Stimulated activated memory B cell treated with anti-CD40 and anti-IgM and Interleukin-4, amounts not matched to agents 10 μg/mL and 1 μg/mL and 100 μg/mL, for 72 hours (primary cell): ENCODE measurements around the gene C1orf50.
"Not testable (repeated sequence)": the region's sequence is repeated elsewhere in the genome, so short reads cannot be mapped to it uniquely, and the experiment has no call there.

Experiments used
- ATAC-seq: fragments of 150-1000 bp; cut with Tn5 transposase; 2 replicates; pipeline ENCODE4 v1.10.0; 2021
- H3K27ac Mint-ChIP-seq: one replicate; pipeline ENCODE4 v1.8.0; 2022; ENCODE audit warnings: mild to moderate bottlenecking, mixed read lengths
- H3K27me3 Mint-ChIP-seq: one replicate; pipeline ENCODE4 v1.8.0; 2022; ENCODE audit warnings: mixed read lengths
- H3K36me3 Mint-ChIP-seq: one replicate; pipeline ENCODE4 v1.8.0; 2022; ENCODE audit warnings: mixed read lengths
- H3K4me1 Mint-ChIP-seq: one replicate; pipeline ENCODE4 v1.8.0; 2022; ENCODE audit warnings: mixed read lengths
- H3K4me3 Mint-ChIP-seq: one replicate; pipeline ENCODE4 v1.8.0; 2022; ENCODE audit warnings: mild to moderate bottlenecking, moderate library complexity, mixed read lengths
- H3K9me3 Mint-ChIP-seq: one replicate; pipeline ENCODE4 v1.8.0; 2022; ENCODE audit warnings: mixed read lengths

The C1orf50 gene

GRCh38 chr1:42766741-42767509 lies at the start of gene C1orf50, which contains the start of gene P3H1:
TSS of gene C1orf50 (plus strand) at chr1:42767249. CDS start at chr1:42767312, 63 bp downstream.
TSS of gene P3H1 (minus strand) at chr1:42767028. CDS start at chr1:42766971, 57 bp downstream.
- Mint-ChIP-seq H3K4me3 (no peak within 1 kb of the TSS), H3K27me3 (no peaks in the 10 kb centered on the region), H3K27ac (no peak within 1 kb of the TSS), H3K4me1 (peaks cover 35% of the 10 kb centered on the region), H3K36me3 (peaks cover 20% of the 10 kb centered on the region), H3K9me3 (no peaks in the 10 kb centered on the region)
- ATAC-seq, result peak; percentile 97

GRCh38 chr1:42720868-42721267 lies 46.2 kb upstream of the C1orf50 start:
- Mint-ChIP-seq H3K4me1 (no peaks in the 10 kb centered on the region), H3K4me3 (no peak overlapping the region), H3K9me3 (no peaks in the 10 kb centered on the region), H3K27ac (no peak overlapping the region), H3K36me3 (peaks cover 27% of the 10 kb centered on the region), H3K27me3 (no peaks in the 10 kb centered on the region)
- ATAC-seq, result no peak

GRCh38 chr1:42721926-42722325 lies 45.1 kb upstream of the C1orf50 start:
- no peak for ATAC-seq
- Mint-ChIP-seq H3K4me1 (no peaks in the 10 kb centered on the region), H3K4me3 (no peak overlapping the region), H3K9me3 (no peaks in the 10 kb centered on the region), H3K27me3 (no peaks in the 10 kb centered on the region), H3K36me3 (peaks cover 18% of the 10 kb centered on the region), H3K27ac (no peak overlapping the region)

GRCh38 chr1:42722403-42722802 lies 44.6 kb upstream of the C1orf50 start:
- not testable (repeated sequence) for H3K27me3 Mint-ChIP-seq, H3K9me3 Mint-ChIP-seq, H3K4me1 Mint-ChIP-seq, H3K27ac Mint-ChIP-seq, H3K4me3 Mint-ChIP-seq, ATAC-seq
- H3K36me3 Mint-ChIP-seq, result peaks cover 13% of the 10 kb centered on the region

GRCh38 chr1:42723511-42723910 lies 43.5 kb upstream of the C1orf50 start:
- H3K9me3 Mint-ChIP-seq, result no peaks in the 10 kb centered on the region
- H3K27me3 Mint-ChIP-seq, result no peaks in the 10 kb centered on the region
- peaks cover 2% of the 10 kb centered on the region for H3K36me3 Mint-ChIP-seq
- no peak for ATAC-seq
- H3K4me1 Mint-ChIP-seq, result no peaks in the 10 kb centered on the region
- H3K4me3 Mint-ChIP-seq, result no peak overlapping the region
- no peak overlapping the region for H3K27ac Mint-ChIP-seq

GRCh38 chr1:42725820-42726219 lies 41.2 kb upstream of the C1orf50 start:
- H3K9me3 Mint-ChIP-seq, H3K36me3 Mint-ChIP-seq, H3K4me3 Mint-ChIP-seq, H3K4me1 Mint-ChIP-seq, H3K27me3 Mint-ChIP-seq, ATAC-seq: not testable (repeated sequence)
- peak overlapping the region; percentile 30 for H3K27ac Mint-ChIP-seq

GRCh38 chr1:42730002-42730401 lies 37.0 kb upstream of the C1orf50 start:
- no peak for ATAC-seq
- H3K36me3 Mint-ChIP-seq, result no peaks in the 10 kb centered on the region
- no peaks in the 10 kb centered on the region for H3K27me3 Mint-ChIP-seq
- no peak overlapping the region for H3K27ac Mint-ChIP-seq
- H3K4me3 Mint-ChIP-seq, result no peak overlapping the region
- no peaks in the 10 kb centered on the region for H3K9me3 Mint-ChIP-seq
- no peaks in the 10 kb centered on the region for H3K4me1 Mint-ChIP-seq

- Mint-ChIP-seq H3K4me3 (no peak overlapping the region), H3K4me1 (no peaks in the 10 kb centered on the region), H3K9me3 (no peaks in the 10 kb centered on the region), H3K36me3 (no peaks in the 10 kb centered on the region), H3K27me3 (no peaks in the 10 kb centered on the region), H3K27ac (no peak overlapping the region)
- ATAC-seq, result peak; percentile 68
Observed at GRCh38 chr1:42730988-42731387, 36.1 kb upstream of the C1orf50 start.

GRCh38 chr1:42731585-42731984 lies 35.5 kb upstream of the C1orf50 start:
- no peak overlapping the region for H3K4me3 Mint-ChIP-seq
- H3K4me1 Mint-ChIP-seq, result peaks cover 5% of the 10 kb centered on the region
- no peak for ATAC-seq
- H3K36me3 Mint-ChIP-seq, result no peaks in the 10 kb centered on the region
- H3K9me3 Mint-ChIP-seq, result no peaks in the 10 kb centered on the region
- H3K27me3 Mint-ChIP-seq, result no peaks in the 10 kb centered on the region
- H3K27ac Mint-ChIP-seq, result no peak overlapping the region

- no peaks in the 10 kb centered on the region for H3K36me3 Mint-ChIP-seq
- no peak for ATAC-seq
- H3K4me1 Mint-ChIP-seq, result peaks cover 11% of the 10 kb centered on the region
- H3K4me3 Mint-ChIP-seq, result no peak overlapping the region
- H3K27me3 Mint-ChIP-seq, result no peaks in the 10 kb centered on the region
- H3K27ac Mint-ChIP-seq, result no peak overlapping the region
- no peaks in the 10 kb centered on the region for H3K9me3 Mint-ChIP-seq
Observed at GRCh38 chr1:42732126-42732680, 34.8 kb upstream of the C1orf50 start.

GRCh38 chr1:42733415-42734200 lies 33.4 kb upstream of the C1orf50 start:
- H3K9me3 Mint-ChIP-seq, result no peaks in the 10 kb centered on the region
- H3K27ac Mint-ChIP-seq, result no peak overlapping the region
- peaks cover 20% of the 10 kb centered on the region for H3K4me1 Mint-ChIP-seq
- no peaks in the 10 kb centered on the region for H3K27me3 Mint-ChIP-seq
- no peak for ATAC-seq
- no peak overlapping the region for H3K4me3 Mint-ChIP-seq
- H3K36me3 Mint-ChIP-seq, result no peaks in the 10 kb centered on the region

- no peak overlapping the region for H3K27ac Mint-ChIP-seq
- ATAC-seq, result no peak
- no peaks in the 10 kb centered on the region for H3K9me3 Mint-ChIP-seq
- no peak overlapping the region for H3K4me3 Mint-ChIP-seq
- H3K36me3 Mint-ChIP-seq, result no peaks in the 10 kb centered on the region
- H3K4me1 Mint-ChIP-seq, result peaks cover 20% of the 10 kb centered on the region
- no peaks in the 10 kb centered on the region for H3K27me3 Mint-ChIP-seq
Observed at GRCh38 chr1:42734201-42735035, 32.6 kb upstream of the C1orf50 start.

- peak; percentile 27 for ATAC-seq
- no peak overlapping the region for H3K27ac Mint-ChIP-seq
- H3K4me1 Mint-ChIP-seq, result peaks cover 20% of the 10 kb centered on the region
- H3K27me3 Mint-ChIP-seq, result no peaks in the 10 kb centered on the region
- no peaks in the 10 kb centered on the region for H3K36me3 Mint-ChIP-seq
- no peak overlapping the region for H3K4me3 Mint-ChIP-seq
- no peaks in the 10 kb centered on the region for H3K9me3 Mint-ChIP-seq
Observed at GRCh38 chr1:42735056-42735455, 32.0 kb upstream of the C1orf50 start.

GRCh38 chr1:42735477-42736105 lies 31.5 kb upstream of the C1orf50 start:
- H3K36me3 Mint-ChIP-seq, result no peaks in the 10 kb centered on the region
- no peaks in the 10 kb centered on the region for H3K27me3 Mint-ChIP-seq
- H3K9me3 Mint-ChIP-seq, result no peaks in the 10 kb centered on the region
- H3K4me1 Mint-ChIP-seq, result peaks cover 20% of the 10 kb centered on the region
- no peak overlapping the region for H3K4me3 Mint-ChIP-seq
- no peak overlapping the region for H3K27ac Mint-ChIP-seq
- no peak for ATAC-seq
